ENCODE results near the gene TIAM2. TPM values are rescaled to one million over a fixed set of nuclear protein-coding genes. Genes with fewer than 3 reads are reported as not detected.

The TIAM2 gene
- total RNA-seq, 1 experiment from 2014 or later, result 9.1 TPM

- TF ChIP-seq EZH2 (IDR thresholded peaks at IDR 0.05; ENCODE audit: borderline replicate concordance, low read depth, low read length, poor library complexity, severe bottlenecking), result no peak
- TF ChIP-seq CTCF (conservative IDR thresholded peaks at IDR 0.05; ENCODE audit: low read depth, low read length), result no peak
- CTCF ChIA-PET, result no interaction called here
- H3K4me3 ChIP-seq (ENCODE audit: low read depth, low read length, poor library complexity, severe bottlenecking), result no peak overlapping the region
- H3K9me3 ChIP-seq (ENCODE audit: low read depth, low read length, poor library complexity, severe bottlenecking), result no peaks in the 10 kb centered on the region
- BruUV-seq (replicated peaks), result no TSS peak
- H3K27ac ChIP-seq (ENCODE audit: low read depth, low read length, poor library complexity, severe bottlenecking), result no peak overlapping the region
- intact Hi-C loops (cut with micrococcal nuclease; ENCODE audit: unreplicated experiment), result no loop called here
- POLR2A ChIA-PET (ENCODE audit: low non-redundant PET), result no interaction called here
- DNase-seq (ENCODE audit: low spot score), result no peak
- peaks cover 6% of the 10 kb centered on the region for H3K4me1 ChIP-seq (ENCODE audit: insufficient read depth, low read length, poor library complexity, severe bottlenecking)
- H3K36me3 ChIP-seq (ENCODE audit: insufficient read depth, low read length, poor library complexity, severe bottlenecking), result no peaks in the 10 kb centered on the region
- no peaks in the 10 kb centered on the region for H3K27me3 ChIP-seq (replicated peaks; ENCODE audit: insufficient read depth, low read depth, low read length, poor library complexity)
These were observed 15.8 kb downstream of the TIAM2 start for GRCh38 chr6:155010940-155011339.

GRCh38 chr6:155011809-155012291 lies 16.7 kb downstream of the TIAM2 start:
- no peaks in the 10 kb centered on the region for H3K36me3 ChIP-seq (ENCODE audit: insufficient read depth, low read length, poor library complexity, severe bottlenecking)
- no peak for DNase-seq (ENCODE audit: low spot score)
- no peaks in the 10 kb centered on the region for H3K27me3 ChIP-seq (replicated peaks; ENCODE audit: insufficient read depth, low read depth, low read length, poor library complexity)
- H3K4me3 ChIP-seq (ENCODE audit: low read depth, low read length, poor library complexity, severe bottlenecking), result no peak overlapping the region
- ChIA-PET POLR2A (ENCODE audit: low non-redundant PET) (no interaction called here), CTCF (no interaction called here)
- TF ChIP-seq EZH2 (IDR thresholded peaks at IDR 0.05; ENCODE audit: borderline replicate concordance, low read depth, low read length, poor library complexity, severe bottlenecking) (no peak), CTCF (conservative IDR thresholded peaks at IDR 0.05; ENCODE audit: low read depth, low read length) (no peak)
- H3K4me1 ChIP-seq (ENCODE audit: insufficient read depth, low read length, poor library complexity, severe bottlenecking), result peaks cover 6% of the 10 kb centered on the region
- intact Hi-C loops (cut with micrococcal nuclease; ENCODE audit: unreplicated experiment), result no loop called here
- H3K9me3 ChIP-seq (ENCODE audit: low read depth, low read length, poor library complexity, severe bottlenecking), result no peaks in the 10 kb centered on the region
- BruUV-seq (replicated peaks), result no TSS peak
- H3K27ac ChIP-seq (ENCODE audit: low read depth, low read length, poor library complexity, severe bottlenecking), result no peak overlapping the region

- Histone ChIP-seq H3K9me3 (ENCODE audit: low read depth, low read length, poor library complexity, severe bottlenecking) (no peaks in the 10 kb centered on the region), H3K27ac (ENCODE audit: low read depth, low read length, poor library complexity, severe bottlenecking) (no peak overlapping the region), H3K4me3 (ENCODE audit: low read depth, low read length, poor library complexity, severe bottlenecking) (no peak overlapping the region), H3K27me3 (replicated peaks; ENCODE audit: insufficient read depth, low read depth, low read length, poor library complexity) (no peaks in the 10 kb centered on the region), H3K36me3 (ENCODE audit: insufficient read depth, low read length, poor library complexity, severe bottlenecking) (no peaks in the 10 kb centered on the region), H3K4me1 (ENCODE audit: insufficient read depth, low read length, poor library complexity, severe bottlenecking) (peaks cover 6% of the 10 kb centered on the region)
- no peak for TF ChIP-seq CTCF (conservative IDR thresholded peaks at IDR 0.05; ENCODE audit: low read depth, low read length)
- TF ChIP-seq EZH2 (IDR thresholded peaks at IDR 0.05; ENCODE audit: borderline replicate concordance, low read depth, low read length, poor library complexity, severe bottlenecking), result no peak
- BruUV-seq (replicated peaks), result no TSS peak
- POLR2A ChIA-PET (ENCODE audit: low non-redundant PET), result no interaction called here
- CTCF ChIA-PET, result no interaction called here
- intact Hi-C loops (cut with micrococcal nuclease; ENCODE audit: unreplicated experiment), result no loop called here
- DNase-seq (ENCODE audit: low spot score), result peak; percentile 34
These were observed 18.4 kb downstream of the TIAM2 start for GRCh38 chr6:155013457-155013876.

All from A673 (cell line).